T-helper 1 cell treated with Interleukin-12 subunit alpha and Interleukin-12 subunit beta and Interleukin-4 antibody, amounts not matched to agents 30 μg/mL and 1 μg/mL, for 36 hours (primary cell): Measurements from ENCODE around the gene SLC35F3.

Source experiments
- H3K27ac Mint-ChIP-seq: one replicate; pipeline ENCODE4 v1.8.0; 2021; ENCODE audit warnings: mild to moderate bottlenecking, mixed read lengths
- H3K27me3 Mint-ChIP-seq: one replicate; pipeline ENCODE4 v1.8.0; 2021; ENCODE audit warnings: low read depth, mixed read lengths
- H3K36me3 Mint-ChIP-seq: one replicate; pipeline ENCODE4 v1.8.0; 2021; ENCODE audit warnings: low read depth, mixed read lengths
- H3K4me1 Mint-ChIP-seq: one replicate; pipeline ENCODE4 v1.8.0; 2021; ENCODE audit warnings: low read depth, mixed read lengths
- H3K4me3 Mint-ChIP-seq: one replicate; pipeline ENCODE4 v1.8.0; 2021; ENCODE audit warnings: mild to moderate bottlenecking, moderate library complexity, mixed read lengths
- H3K9me3 Mint-ChIP-seq: one replicate; pipeline ENCODE4 v1.8.0; 2021; ENCODE audit warnings: mixed read lengths

SLC35F3 gene

GRCh38 chr1:234214129-234214910 lies 309.8 kb downstream of the SLC35F3 start:
- H3K4me3 Mint-ChIP-seq: peak overlapping the region; percentile 72
- no peaks in the 10 kb centered on the region for H3K9me3 Mint-ChIP-seq
- H3K27me3 Mint-ChIP-seq: peaks cover 37% of the 10 kb centered on the region
- no peak overlapping the region for H3K27ac Mint-ChIP-seq
- peaks cover 4% of the 10 kb centered on the region for H3K36me3 Mint-ChIP-seq
- peaks cover 29% of the 10 kb centered on the region for H3K4me1 Mint-ChIP-seq

- Mint-ChIP-seq H3K36me3 (peaks cover 1% of the 10 kb centered on the region), H3K4me1 (peaks cover 29% of the 10 kb centered on the region), H3K4me3 (peak overlapping the region; percentile 52), H3K27me3 (peaks cover 29% of the 10 kb centered on the region), H3K9me3 (no peaks in the 10 kb centered on the region), H3K27ac (no peak overlapping the region)
These were observed 310.7 kb downstream of the SLC35F3 start for GRCh38 chr1:234214911-234215892.

- Mint-ChIP-seq H3K4me1 (peaks cover 28% of the 10 kb centered on the region), H3K27ac (no peak overlapping the region), H3K9me3 (no peaks in the 10 kb centered on the region), H3K36me3 (no peaks in the 10 kb centered on the region), H3K4me3 (peak overlapping the region; percentile 38), H3K27me3 (peaks cover 26% of the 10 kb centered on the region)
These were observed 311.7 kb downstream of the SLC35F3 start for GRCh38 chr1:234216116-234216703.

DNA sequence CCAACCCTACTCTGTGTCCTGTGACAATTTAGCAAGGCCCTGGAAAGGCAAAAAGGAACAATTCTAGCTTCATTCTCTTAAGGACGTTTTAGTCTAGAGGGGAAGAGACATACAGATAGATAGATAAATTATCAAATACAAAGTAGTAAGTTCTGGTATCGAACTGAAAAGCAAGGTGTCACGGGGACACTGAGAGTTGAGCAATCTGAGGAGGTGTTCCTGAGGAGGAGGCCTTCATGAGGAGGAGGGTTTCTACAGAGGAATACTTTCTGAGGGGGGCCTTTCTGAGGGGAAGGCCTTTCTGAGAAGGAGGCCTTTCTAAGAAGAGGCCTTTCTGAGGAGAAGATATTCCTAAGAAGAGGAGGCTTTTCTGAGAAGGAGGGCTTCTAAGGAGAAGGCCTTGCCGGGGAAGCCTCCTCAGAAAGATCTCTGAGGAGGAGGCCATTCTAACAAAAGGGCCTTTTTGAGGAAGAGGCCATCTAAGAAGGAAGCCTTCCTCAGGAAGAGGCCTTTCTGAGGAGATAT lies 312.9 kb downstream of the SLC35F3 start:
- no peaks in the 10 kb centered on the region for H3K9me3 Mint-ChIP-seq
- H3K36me3 Mint-ChIP-seq: no peaks in the 10 kb centered on the region
- peaks cover 25% of the 10 kb centered on the region for H3K4me1 Mint-ChIP-seq
- H3K27me3 Mint-ChIP-seq: peaks cover 26% of the 10 kb centered on the region
- H3K4me3 Mint-ChIP-seq: peak overlapping the region; percentile 47
- peak overlapping the region; percentile 50 for H3K27ac Mint-ChIP-seq

DNA sequence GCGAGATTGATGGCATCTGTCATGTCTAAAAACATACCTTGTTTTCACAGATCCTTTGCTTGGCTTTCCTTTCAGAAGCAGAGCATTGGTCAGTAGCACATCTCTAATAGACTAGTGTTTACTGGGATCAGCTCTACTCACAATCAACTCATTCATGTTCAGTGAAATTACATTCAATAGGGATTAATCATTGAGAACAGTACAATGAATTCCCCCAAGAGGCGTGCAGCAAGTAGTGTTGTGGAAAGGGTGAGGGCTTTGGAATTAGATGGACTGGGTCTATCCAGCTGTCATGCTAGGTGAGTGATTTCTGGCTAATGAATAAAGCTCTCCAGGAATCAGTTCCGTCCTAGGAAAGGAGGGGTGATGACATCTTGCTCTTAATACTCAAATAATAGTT lies 313.6 kb downstream of the SLC35F3 start:
- Mint-ChIP-seq H3K4me1 (peaks cover 21% of the 10 kb centered on the region), H3K27ac (peak overlapping the region; percentile 2), H3K4me3 (no peak overlapping the region)

GRCh38 chr1:234219711-234220110 lies 315.2 kb downstream of the SLC35F3 start:
- Mint-ChIP-seq H3K27me3 (peaks cover 18% of the 10 kb centered on the region), H3K4me3 (no peak overlapping the region), H3K27ac (no peak overlapping the region), H3K4me1 (peaks cover 14% of the 10 kb centered on the region), H3K9me3 (no peaks in the 10 kb centered on the region), H3K36me3 (no peaks in the 10 kb centered on the region)

More for the DNA sequence above, 313.6 kb downstream of the SLC35F3 start:
- Mint-ChIP-seq H3K9me3 (no peaks in the 10 kb centered on the region), H3K36me3 (no peaks in the 10 kb centered on the region), H3K27me3 (peaks cover 22% of the 10 kb centered on the region)

GRCh38 chr1:234221601-234222000 lies 317.1 kb downstream of the SLC35F3 start:
- Mint-ChIP-seq H3K4me1 (peaks cover 13% of the 10 kb centered on the region), H3K27me3 (peaks cover 19% of the 10 kb centered on the region), H3K9me3 (no peaks in the 10 kb centered on the region), H3K4me3 (no peak overlapping the region), H3K27ac (no peak overlapping the region), H3K36me3 (no peaks in the 10 kb centered on the region)

- Mint-ChIP-seq H3K27ac (no peak overlapping the region), H3K27me3 (peaks cover 15% of the 10 kb centered on the region), H3K9me3 (no peaks in the 10 kb centered on the region), H3K4me3 (no peak overlapping the region), H3K36me3 (peaks cover 3% of the 10 kb centered on the region), H3K4me1 (peaks cover 3% of the 10 kb centered on the region)
These were observed 318.2 kb downstream of the SLC35F3 start for GRCh38 chr1:234222561-234223280.

GRCh38 chr1:234226113-234226818 lies 321.8 kb downstream of the SLC35F3 start:
- H3K36me3 Mint-ChIP-seq: peaks cover 7% of the 10 kb centered on the region
- H3K4me3 Mint-ChIP-seq: no peak overlapping the region
- no peaks in the 10 kb centered on the region for H3K9me3 Mint-ChIP-seq
- peaks cover 14% of the 10 kb centered on the region for H3K4me1 Mint-ChIP-seq
- peaks cover 42% of the 10 kb centered on the region for H3K27me3 Mint-ChIP-seq
- no peak overlapping the region for H3K27ac Mint-ChIP-seq

DNA sequence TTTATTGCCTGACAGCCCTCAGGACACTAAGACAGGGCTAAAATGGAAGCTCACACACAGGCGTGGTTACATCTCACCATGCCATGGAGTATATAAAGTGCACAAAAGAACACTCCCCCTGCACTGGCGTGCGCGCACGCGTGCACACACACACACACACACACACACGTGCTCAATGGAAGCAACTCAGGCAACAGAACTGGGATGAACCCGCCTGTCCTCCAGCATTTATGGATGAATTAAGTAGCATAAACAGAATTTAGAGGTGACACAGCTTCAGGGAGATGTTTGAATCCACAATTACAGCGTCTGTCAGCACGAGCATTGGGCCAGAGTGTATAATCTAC lies 322.3 kb downstream of the SLC35F3 start:
- H3K27ac Mint-ChIP-seq: no peak overlapping the region
- no peak overlapping the region for H3K4me3 Mint-ChIP-seq
- peaks cover 7% of the 10 kb centered on the region for H3K36me3 Mint-ChIP-seq
- peaks cover 43% of the 10 kb centered on the region for H3K27me3 Mint-ChIP-seq
- peaks cover 16% of the 10 kb centered on the region for H3K4me1 Mint-ChIP-seq
- H3K9me3 Mint-ChIP-seq: no peaks in the 10 kb centered on the region

DNA sequence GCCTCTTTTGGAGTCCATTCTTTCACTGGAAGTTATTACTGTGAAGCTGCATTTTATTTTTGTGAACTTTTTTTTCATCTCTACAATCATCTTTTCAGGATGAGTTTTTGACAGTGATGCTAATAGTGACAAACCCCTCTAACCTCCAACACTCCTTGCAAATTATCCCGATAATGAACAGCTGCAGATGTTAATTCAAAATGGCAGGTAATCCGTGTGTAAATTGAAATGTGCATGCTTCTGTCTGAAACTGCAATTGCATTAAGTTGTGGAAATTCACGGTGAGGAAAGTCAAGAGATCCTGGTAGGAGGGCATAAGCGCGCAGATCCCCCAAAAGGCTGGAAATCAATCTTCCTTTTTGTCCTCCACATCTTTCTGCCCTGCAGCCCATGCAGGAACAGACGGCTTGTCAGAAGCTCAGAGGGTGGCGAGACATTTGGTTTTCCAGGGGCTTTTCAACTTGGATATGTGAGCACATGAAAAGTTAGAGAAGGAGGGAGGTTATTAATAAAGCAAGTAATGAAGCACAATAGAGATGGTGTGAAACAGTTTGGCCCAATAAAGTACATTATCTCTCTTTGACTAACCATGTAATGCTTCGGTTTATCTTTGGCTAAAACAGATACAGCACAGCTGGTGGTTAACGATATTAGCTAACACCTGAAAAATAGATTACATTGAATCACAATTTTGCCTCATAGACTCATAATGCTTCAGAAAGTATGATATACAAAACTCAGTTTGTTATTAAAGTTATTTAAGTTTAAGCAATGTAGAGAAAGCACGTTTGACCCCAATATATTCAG lies 325.3 kb downstream of the SLC35F3 start:
- Mint-ChIP-seq H3K27me3 (peaks cover 46% of the 10 kb centered on the region), H3K9me3 (no peaks in the 10 kb centered on the region), H3K36me3 (peaks cover 7% of the 10 kb centered on the region), H3K4me3 (no peak overlapping the region), H3K4me1 (peaks cover 16% of the 10 kb centered on the region), H3K27ac (peak overlapping the region; percentile 10)

- peaks cover 7% of the 10 kb centered on the region for H3K36me3 Mint-ChIP-seq
- no peaks in the 10 kb centered on the region for H3K9me3 Mint-ChIP-seq
- peak overlapping the region; percentile 10 for H3K27ac Mint-ChIP-seq
- peaks cover 16% of the 10 kb centered on the region for H3K4me1 Mint-ChIP-seq
- peaks cover 44% of the 10 kb centered on the region for H3K27me3 Mint-ChIP-seq
- H3K4me3 Mint-ChIP-seq: peak overlapping the region; percentile 45
These were observed 326.0 kb downstream of the SLC35F3 start for GRCh38 chr1:234230414-234230862.
